ENCODE measurements around the gene NEURL1. TPM values are rescaled to one million over a fixed set of nuclear protein-coding genes. Genes with fewer than 3 reads are reported as not detected.

Gene NEURL1
- total RNA-seq, 1 donor from 2014 or later = 0.05 TPM

DNA sequence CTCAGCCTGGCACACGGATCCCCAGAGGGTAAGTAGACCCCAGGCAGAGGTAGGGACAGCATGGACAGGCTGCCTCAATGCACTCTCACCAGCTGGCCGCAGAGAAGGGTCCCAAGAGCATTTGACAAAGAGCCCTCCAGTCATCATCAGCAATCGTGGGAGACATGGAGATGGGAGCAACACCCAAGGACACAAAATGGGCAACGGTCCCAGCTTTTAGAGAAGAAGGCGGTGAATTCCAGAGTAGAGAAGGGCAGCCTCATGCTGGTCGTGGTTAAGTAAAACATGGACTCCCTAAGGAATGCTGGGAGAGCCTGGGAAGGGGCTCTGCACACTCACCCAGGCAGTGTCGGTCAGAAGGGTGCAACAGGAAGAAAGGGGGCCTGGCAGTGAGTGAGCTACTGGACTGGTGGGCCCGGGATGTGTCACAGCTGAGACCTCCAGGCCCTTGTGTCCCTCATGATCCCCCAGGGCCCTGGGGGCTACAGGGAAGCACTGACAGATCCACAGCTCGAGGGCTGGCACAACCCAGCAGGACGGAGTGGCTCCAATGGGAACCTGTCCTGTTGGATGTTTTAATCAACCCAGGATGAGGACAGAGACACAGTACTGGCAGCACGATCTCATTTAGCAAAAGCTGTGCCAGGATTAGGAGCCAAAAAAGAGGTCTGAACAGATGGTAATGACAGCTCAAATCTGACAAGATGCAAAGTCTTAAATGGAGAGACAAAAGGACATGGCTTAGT, 147.1 kb downstream of the NEURL1 start:
- intact Hi-C loops (cut with DNase I) = no loop called here
- DNase-seq (ENCODE audit: missing footprints) (no peak), ATAC-seq (peak; percentile 58)

DNA sequence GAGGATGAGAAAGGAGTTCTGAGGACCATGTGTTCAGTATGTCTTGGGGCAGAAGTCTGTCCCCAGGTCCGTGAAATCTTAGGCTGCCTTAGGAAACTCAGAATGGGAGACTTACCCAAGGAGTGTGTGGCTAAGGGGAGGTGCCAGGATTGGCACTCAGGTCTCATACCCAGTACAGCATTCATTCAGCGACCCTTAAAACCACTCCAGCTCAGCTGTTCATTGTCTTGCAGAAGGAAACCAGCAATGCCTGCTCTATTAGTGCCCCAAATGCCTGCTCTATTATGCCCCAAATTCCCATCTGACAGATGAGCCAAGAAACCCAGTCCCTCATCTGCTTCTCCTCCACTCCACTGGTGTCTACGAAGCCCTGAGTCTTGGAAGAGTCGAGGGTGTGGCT, 147.8 kb downstream of the NEURL1 start:
- DNase-seq (ENCODE audit: missing footprints) (no peak), ATAC-seq (no peak)
- intact Hi-C loops (cut with DNase I) = no loop called here

Other genes starting within 250 kb of the NEURL1 start
- not detected for gene RPEL1, start 247.8 kb upstream of the NEURL1 start, total RNA-seq
- gene INA, start 216.6 kb upstream of the NEURL1 start, total RNA-seq = not detected
- 6.2 TPM for gene PCGF6, start 142.6 kb upstream of the NEURL1 start, total RNA-seq
- gene TAF5, start 125.7 kb upstream of the NEURL1 start, total RNA-seq = 3.1 TPM
- 1,179 TPM for gene ATP5MK, start 97.2 kb upstream of the NEURL1 start, total RNA-seq
- gene PDCD11, start 97.1 kb upstream of the NEURL1 start, total RNA-seq = 12.1 TPM
- gene CALHM2, start 41.3 kb upstream of the NEURL1 start, total RNA-seq = 15.2 TPM
- not detected for gene CALHM1, start 34.8 kb upstream of the NEURL1 start, total RNA-seq
- gene CALHM3, start 14.5 kb upstream of the NEURL1 start, total RNA-seq = not detected

Data from Right ventricle myocardium inferior (tissue), 1 donor.